Epithelial cell of proximal tubule (primary cell): Measurements from ENCODE around the gene EFEMP1. TPM values are rescaled to one million over a fixed set of nuclear protein-coding genes. Genes with fewer than 3 reads are reported as not detected.
A peak's percentile ranks its signal among the peaks of the same experiment; 100 is the strongest.

ENCODE experiments used
- DNase-seq: peaks from one replicate; pipeline ENCODE4 v3.0.0-alpha.2; 2011; ENCODE audit warnings: low read depth
- H3K4me3 ChIP-seq: 2 replicates; pipeline ENCODE4 v1.5.1; 2011; ENCODE audit warnings: low read depth, mild to moderate bottlenecking, low read length
- CTCF ChIP-seq: conservative IDR thresholded peaks from 2 replicates; pipeline ENCODE4 v1.5.1; 2012; ENCODE audit warnings: low read depth, mild to moderate bottlenecking, low read length
- total RNA-seq: library from RNA; depleted of rRNA; stranded (reverse); fragments of >200 nt; gene quantifications from 2 replicates; pipeline ENCODE4 v1.2.3, GENCODE V29; 2015

Gene EFEMP1
- total RNA-seq, 1 donor from 2014 or later: 30.0 TPM

DNA sequence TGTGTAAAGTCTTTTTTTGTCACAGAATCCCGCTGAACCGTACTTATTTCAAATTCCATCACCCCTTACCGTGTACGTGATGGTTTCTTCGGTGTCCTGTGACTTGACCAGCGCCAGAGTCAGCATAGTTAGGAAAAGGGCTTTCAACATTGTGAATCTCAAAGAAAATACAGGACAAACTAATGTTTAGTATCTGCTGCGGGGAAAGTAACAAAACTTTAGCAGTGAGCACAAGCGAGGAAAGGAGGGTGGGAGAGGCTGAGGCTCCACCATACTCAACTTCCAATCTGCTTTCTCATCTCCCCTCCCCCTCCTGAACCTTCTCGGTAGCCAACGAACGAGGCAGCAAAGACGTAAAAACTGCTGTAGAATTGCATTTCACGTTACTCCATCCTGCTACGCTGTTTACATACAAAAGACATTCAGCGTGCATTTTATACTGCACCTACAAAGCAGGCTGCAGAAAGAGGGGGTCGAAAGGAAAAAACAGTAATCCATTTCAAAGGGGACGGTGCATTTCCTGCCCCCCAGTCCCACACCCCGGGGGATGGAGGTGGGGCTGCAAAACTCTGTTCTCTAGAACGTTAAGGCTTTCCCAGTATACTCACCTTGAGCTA lies 1.2 kb downstream of the EFEMP1 start:
- no peak for TF ChIP-seq CTCF
- H3K4me3 ChIP-seq: peak overlapping the region; percentile 81
- DNase-seq: no peak

DNA sequence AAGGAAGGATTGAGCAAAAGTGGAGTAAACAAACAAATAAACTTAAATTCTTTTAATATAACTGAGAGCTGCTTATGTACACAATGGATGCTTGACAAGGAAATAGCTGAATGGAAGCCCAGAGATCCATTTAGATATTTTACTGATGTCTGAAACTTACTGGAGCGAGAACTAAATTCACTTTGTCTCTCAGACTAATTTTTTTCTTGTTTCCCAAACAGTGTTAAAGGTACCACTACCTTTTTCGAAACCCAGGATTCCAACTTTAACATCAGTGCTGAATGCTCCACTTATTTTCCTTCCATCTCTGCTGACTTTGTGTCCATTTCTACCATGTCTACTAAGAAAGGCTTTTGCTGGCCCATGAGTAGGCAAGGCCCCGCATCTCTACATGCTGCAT lies 4.0 kb downstream of the EFEMP1 start:
- DNase-seq: no peak
- H3K4me3 ChIP-seq: no peak overlapping the region
- TF ChIP-seq CTCF: no peak

- no peak for TF ChIP-seq CTCF
- no peak for DNase-seq
- H3K4me3 ChIP-seq: no peak overlapping the region
Measured at GRCh38 chr2:55918856-55919255, 4.7 kb downstream of the EFEMP1 start.

DNA sequence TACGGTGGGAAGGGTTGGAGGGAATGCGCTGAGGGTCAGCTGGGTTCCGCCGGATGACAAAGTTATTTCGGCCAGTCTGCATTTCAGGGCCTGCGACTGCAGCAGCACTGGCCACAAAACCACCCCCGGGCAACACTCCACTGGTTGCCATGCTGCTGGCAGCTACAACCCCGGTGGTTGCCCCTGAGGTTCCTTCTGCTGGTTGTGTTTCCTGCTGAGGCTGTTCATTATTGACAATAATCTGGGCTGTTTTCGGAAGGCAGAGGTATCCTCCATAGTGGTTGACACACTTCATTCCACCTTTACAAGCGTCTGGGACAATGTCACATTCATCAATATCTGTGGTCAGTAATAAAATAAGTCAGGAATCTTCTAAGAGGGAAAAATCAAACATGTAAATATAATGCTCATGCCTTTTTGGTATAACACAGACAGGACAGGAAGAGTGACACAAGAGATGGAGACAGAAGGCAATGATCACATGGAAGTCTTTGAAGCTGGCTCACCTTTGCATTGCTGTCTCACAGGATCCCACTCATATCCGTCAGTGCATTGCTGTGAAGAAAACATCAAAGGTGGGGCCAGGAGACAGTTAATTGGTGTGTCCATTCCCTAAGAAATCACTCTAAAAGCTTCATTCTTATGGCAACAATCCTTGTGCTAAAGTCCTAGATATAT lies 5.7 kb downstream of the EFEMP1 start:
- TF ChIP-seq CTCF: no peak
- DNase-seq: no peak
- no peak overlapping the region for H3K4me3 ChIP-seq

GRCh38 chr2:55917117-55917516 lies 6.5 kb downstream of the EFEMP1 start:
- no peak for TF ChIP-seq CTCF
- no peak overlapping the region for H3K4me3 ChIP-seq
- DNase-seq: no peak

- no peak overlapping the region for H3K4me3 ChIP-seq
- TF ChIP-seq CTCF: no peak
- DNase-seq: no peak
Measured at GRCh38 chr2:55916473-55917049, 7.0 kb downstream of the EFEMP1 start.

DNA sequence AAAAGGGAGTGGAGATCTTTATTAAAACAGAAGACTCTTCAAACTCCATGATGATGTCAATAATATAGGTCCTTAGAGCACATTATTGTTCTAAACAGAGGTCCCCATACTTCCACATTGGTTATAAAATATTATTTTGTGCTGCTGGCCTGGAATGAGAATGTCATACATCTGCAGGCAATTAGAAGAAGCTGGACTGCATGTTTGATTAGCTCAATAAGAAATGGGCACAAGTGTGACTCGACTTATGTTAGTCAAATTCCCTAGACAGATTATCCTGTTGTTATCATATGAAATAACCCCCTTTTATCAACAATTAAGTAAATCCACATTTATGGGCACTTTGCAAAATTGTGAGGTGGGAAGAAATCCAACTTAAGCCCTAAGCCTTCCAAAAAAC lies 8.8 kb downstream of the EFEMP1 start:
- no peak for TF ChIP-seq CTCF
- no peak overlapping the region for H3K4me3 ChIP-seq
- DNase-seq: no peak
